GM21528 (cell line): ENCODE results near the gene RAB5IF.
A peak's percentile ranks its signal among the peaks of the same experiment; 100 is the strongest.
"Not testable (repeated sequence)": the region's sequence is repeated elsewhere in the genome, so short reads cannot be mapped to it uniquely, and the experiment has no call there.

Experiments
- ATAC-seq: cut with Tn5 transposase; IDR thresholded peaks from one replicate; pipeline ENCODE4 v1.9.1; 2021; ENCODE audit warnings: mild to moderate bottlenecking, moderate library complexity; ENCODE audit not compliant: unreplicated experiment, low FRiP score

The RAB5IF gene, protein sequence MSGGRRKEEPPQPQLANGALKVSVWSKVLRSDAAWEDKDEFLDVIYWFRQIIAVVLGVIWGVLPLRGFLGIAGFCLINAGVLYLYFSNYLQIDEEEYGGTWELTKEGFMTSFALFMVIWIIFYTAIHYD

DNA sequence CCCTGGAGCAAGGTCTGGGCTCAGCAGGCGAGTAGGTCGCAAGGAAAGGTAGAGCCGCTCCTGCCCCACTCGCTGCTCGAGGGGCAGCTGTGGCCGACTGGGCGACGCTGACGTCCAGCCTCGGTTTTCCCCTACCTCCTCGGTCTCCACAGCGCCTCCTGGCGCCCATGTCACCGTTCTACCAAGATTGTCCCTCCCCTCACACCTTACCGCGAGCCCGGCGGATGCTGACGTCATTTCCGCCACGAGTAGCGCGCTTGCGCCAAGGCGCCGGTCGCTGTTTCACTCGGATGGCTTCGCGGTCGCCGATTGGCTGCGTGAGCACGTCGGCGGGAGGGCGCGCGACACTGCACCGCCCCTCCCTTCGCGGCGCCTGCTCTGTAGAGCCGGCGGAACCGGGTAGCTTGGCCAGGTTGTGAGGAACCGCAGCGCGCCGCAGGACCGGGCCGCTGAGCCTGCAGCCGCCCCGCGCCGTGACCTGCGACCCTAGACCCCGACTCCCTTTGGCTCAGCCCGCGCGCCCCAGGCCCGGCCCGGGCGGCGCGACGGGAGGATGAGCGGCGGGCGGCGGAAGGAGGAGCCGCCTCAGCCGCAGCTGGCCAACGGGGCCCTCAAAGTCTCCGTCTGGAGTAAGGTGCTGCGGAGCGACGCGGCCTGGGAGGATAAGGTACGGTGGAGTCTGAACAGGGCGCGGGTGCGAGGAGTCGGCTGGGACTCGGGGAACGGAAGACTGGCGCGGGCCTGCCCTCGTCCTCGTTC, at the start of gene RAB5IF:
Gene RAB5IF, plus strand, starts transcription at position 381 of the 759 bp plus-strand sequence. Its CDS starts 173 bp downstream, at position 554.
- ATAC-seq, result peak; percentile 85

DNA sequence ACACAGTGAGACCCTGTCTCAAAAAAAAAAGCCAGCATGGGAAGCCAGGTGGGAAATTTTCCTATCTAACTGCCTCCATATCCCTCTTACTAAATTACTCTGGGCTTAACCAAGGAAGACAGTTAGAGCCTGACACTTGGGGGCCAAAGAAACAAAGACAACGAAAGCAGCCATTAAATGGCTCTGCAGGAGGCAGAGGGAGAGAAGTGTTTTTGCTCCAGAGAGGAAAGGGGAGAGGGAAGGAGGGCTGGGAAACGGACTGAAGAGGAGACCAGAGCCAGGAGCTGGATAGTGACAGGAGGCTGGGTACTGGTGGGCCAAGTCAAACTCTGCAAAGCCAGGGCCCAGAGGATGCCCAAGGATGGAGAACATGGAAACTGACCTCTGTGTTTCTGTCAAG, 42.9 kb upstream of the RAB5IF start:
- ATAC-seq, result no peak

DNA sequence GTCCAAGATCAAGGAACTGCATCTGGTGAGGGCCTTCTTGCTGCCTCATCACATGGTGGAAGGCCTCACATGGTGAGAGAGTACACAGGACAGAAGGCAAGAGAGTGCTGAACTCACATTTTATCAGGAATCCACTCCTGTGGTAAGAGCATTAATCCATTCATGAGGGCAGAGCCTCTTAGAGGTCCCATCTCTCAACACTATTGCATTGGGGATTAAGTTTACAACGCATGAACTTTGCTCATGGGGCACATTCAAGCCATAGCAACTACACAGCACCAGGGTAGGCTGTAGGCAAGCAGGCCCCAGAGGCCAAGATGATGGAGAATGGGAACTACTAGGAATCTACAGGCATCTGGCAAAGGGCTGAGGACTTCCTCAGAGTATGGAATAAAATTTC, 42.2 kb upstream of the RAB5IF start:
- no peak for ATAC-seq

DNA sequence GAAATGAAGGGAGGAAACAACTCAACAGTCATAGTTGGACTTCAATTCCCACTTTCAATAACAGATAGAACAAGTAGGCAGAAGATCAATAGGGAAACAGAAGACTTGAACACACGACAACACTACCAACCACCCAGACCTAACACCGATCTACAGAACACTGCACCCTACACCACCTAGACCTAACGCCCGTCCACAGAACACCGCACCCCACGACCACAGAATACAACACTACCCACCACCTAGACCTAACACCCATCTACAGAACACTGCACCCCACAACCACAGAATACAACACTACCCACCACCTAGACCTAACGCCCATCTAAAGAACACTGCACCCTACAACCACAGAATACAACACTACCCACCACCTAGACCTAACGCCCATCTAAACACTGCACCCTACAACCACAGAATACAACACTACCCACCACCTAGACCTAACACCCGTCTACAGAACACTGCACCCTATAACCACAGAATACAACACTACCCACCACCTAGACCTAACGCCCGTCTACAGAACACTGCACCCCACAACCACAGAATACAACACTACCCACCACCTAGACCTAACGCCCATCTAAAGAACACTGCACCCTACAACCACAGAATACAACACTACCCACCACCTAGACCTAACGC, 41.4 kb upstream of the RAB5IF start:
- not testable (repeated sequence) for ATAC-seq

DNA sequence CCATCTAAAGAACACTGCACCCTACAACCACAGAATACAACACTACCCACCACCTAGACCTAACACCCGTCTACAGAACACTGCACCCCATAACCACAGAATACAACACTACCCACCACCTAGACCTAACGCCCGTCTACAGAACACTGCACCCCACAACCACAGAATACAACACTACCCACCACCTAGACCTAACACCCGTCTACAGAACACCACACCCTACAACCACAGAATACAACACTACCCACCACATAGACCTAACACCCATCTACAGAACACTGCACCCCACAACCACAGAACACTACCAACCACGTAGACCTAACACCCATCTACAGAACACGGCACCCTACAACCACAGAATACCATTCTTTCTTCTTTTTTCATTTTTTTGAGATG, 40.9 kb upstream of the RAB5IF start:
- ATAC-seq, result not testable (repeated sequence)

DNA sequence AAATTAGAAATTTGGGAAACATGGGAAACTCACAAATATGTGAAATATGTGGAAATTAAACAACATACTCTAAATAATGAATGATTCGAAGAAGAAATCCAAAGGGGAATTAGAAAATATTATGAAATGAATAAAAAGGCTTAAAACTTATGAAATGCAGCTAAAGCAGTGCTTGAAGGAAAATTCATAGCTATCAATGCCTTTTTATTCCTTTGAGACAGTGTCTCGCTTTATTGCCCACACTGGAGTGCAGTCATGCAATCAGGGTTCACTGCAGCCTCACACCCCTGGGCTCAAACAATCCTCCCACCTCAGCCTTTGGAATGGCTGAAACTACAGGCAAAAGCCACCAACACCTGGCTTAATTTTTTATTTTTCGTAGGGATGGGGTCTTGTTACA, 40.1 kb upstream of the RAB5IF start:
- no peak for ATAC-seq

DNA sequence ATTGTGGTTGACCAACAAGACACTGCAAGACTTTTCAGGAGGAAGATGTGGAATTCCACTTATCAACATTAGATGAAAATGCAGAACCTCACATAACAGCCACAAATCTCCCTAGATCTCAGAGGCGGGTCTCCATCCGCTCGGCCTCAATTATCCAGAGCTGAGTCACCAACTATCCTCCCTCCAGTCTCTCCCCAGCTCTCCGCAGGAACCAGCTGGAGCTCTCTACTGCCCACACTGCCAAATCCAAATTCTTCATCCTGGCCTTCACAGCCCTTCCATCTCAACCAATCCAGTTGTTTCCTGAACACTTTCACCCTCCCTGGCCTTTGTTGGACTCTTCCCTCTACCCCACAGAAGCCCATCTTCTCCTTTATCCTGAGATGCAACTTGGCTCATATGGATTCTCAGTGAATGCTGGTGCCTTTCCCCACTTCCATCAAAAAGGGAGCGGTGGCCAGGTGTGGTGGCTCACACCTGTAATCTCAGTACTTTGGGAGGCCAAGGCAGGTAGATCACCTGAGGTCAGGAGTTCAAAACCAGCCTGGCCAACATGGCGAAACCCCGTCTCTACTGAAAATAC, 35.6 kb upstream of the RAB5IF start:
- no peak for ATAC-seq

DNA sequence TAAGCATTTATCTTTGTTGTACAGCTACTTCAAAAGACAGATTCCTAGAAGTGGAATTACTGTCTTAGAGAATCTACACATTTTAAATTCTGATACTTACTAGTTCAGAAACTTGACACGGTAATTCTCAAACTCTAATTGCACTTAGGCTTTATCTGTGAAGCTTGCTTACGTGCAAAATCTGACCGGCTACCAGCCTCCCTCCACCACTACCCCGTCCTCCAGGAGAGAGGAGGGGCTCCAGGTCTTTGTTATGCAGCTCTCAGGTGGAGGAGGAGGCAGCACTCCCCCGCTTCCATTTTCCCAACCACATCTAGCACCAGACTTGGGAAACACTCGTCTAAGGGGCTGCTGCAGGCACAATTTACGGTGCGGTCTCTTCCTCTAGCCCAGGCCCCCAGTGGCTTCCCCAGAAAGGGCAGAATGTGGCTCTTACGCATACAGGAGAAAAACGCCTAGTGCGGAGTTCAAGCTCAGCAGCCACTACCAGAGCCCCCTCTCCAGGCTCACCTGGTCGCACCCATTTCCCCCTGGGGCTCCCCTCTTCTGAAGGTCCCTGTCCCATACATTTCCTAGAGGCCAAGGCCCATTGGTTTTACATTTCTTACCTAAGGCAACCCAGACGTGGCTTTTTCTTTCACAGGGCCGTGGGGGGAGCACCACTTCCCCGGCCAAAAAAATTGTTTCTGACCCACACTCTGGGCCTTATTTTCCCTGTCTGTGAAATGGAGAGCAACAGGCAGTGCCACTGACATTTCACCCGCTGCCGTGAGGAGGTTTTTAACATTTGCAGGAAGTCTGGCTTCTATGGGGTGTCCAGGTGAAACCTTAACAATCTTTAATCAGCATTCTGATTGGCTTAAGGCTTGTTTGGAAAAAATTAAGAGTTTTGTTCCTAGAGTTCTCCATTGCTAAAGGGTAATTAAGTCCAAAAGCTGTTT, 33.7 kb upstream of the RAB5IF start:
- no peak for ATAC-seq

DNA sequence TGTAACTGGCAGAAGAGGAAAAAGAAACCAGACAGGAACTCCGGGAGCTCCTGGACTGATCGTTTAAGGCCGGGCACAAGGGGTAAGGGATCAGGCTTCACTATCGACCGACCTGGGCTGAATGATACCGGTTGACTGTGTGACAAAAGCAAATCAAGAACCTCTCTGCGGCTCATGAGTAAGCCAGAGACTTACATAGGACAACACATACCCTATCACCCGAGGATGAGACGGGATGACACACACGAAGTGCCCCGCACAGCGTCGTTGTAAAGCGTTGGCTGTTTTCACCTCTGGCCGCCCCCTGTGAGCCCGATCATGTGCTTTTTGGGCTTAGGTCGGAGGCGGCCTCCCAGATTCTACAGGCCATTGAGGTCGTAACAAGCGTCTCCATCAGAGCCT, 32.9 kb upstream of the RAB5IF start:
- peak; percentile 10 for ATAC-seq

DNA sequence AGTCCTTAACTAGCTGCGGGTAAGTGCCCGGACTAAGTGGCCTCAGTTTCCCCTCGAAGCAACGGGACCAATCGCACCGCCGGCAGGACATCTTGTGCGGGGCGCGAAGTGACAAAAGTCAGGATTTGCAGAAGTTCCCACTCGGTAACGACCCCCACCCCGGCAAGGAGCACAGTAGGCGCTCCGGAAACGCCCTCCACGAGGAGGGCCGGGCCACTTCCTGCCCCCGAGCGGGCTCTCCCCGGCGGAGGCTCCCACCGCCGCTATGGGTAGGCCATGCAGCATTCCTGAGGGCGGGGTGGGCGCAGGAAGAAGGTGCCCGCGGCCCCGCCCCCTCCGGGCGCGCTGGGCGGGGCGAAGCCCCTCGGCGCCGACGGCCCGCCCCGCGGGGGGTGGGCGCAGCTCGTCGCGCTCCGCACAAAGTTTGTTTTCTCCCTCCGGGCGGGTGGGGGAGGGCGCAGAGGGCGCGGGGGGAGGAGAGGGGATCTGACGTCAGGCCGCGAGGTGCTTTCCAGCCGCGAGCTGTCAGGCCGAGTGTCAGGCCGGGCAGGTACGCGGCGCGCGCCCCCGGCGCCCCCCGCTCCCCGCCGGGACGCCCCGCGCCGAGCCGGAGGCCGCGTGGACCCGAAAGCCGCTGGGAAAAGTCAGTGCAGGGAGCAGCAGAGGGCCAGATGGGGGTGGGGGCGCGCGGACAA, 32.3 kb upstream of the RAB5IF start, which contains the start of gene TGIF2:
Gene TGIF2, plus strand, starts transcription at position 495 of the 695 bp plus-strand sequence. CDS start 5,178 bp downstream, outside the sequence.
- ATAC-seq, result peak; percentile 65

DNA sequence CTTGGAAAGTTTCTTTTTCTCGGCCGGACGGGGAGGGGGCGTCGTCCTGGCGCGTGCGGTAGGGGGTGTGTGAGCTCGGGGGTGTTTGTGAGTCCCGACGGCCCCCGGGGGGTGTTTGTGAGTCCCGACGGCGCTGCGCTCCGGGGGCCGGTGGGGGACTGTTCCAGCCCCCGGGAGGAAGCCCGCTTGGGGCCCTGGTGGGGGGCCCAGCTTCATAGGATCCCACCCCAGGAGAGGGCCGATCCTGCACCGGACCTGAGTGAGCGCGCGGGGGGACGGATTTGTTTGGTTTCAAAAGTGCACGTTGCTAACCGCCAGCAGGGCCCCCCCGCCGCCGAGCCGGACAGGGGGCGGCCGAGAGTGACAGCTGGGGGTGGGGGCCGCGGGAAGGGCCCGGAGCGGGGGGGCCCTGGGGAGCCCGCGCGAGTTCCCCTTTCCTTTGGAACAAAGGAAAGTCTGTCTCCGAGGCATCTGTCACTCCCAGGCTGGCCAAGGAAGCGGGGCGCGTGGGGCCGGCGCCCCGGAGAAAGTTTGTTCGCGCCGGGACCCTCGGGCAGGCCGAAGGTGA, 31.7 kb upstream of the RAB5IF start:
- no peak for ATAC-seq

DNA sequence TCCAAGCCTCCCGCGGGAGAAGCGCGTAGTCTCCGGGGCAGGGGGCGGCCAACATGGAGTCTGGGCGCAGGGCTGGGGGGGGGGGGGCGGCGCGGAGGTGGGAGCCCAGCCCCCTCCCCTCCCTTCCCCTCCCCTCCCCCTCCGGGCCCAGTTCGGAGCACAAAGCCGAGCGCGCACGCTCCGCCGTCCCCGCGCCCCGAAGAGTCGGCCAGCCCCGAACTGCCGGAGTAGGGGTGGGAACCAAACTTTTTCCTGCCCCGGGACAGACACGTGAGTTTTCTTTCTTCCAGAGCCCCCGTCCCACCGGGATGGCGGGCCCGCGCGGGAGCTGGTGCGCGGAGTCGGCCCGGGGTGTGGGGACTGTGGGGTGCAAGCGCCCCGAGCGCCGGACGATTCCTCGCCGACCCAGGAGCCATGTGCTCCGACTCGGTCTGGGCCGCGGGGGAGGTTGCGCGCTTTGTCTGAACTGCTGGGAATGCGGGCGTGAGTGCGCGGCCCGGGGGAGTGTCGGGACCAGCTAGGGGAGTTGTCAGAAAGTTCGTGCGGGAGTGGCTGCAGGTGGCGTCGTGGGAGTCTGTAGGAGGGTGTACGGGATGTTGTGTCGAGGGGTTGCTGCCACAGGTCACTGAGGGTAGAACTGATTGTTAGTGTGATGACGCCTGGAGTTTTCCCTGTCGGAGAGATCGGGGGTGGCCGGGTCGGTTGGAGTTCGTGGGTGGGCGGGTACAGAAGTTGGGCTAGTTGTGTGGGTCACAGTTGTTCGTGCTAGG, 31.0 kb upstream of the RAB5IF start:
- ATAC-seq, result no peak

DNA sequence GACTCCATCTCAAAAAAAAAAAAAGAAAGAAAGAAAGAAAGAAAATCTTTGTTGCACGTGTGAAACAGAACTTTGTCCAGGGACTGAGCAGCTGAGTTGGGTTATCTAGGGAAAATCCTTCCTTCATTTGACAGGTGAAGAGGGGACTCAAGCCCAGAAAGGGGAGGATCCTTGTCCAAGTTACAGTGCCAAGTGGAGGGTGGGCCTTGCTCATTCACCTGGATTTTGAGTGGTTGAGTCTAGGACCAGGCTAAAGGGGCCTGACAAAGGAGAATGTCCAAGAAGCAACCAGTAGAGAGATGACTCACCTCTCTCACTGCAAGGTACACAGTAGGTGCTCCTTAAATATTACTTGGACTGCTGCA, 29.5 kb upstream of the RAB5IF start:
- no peak for ATAC-seq

DNA sequence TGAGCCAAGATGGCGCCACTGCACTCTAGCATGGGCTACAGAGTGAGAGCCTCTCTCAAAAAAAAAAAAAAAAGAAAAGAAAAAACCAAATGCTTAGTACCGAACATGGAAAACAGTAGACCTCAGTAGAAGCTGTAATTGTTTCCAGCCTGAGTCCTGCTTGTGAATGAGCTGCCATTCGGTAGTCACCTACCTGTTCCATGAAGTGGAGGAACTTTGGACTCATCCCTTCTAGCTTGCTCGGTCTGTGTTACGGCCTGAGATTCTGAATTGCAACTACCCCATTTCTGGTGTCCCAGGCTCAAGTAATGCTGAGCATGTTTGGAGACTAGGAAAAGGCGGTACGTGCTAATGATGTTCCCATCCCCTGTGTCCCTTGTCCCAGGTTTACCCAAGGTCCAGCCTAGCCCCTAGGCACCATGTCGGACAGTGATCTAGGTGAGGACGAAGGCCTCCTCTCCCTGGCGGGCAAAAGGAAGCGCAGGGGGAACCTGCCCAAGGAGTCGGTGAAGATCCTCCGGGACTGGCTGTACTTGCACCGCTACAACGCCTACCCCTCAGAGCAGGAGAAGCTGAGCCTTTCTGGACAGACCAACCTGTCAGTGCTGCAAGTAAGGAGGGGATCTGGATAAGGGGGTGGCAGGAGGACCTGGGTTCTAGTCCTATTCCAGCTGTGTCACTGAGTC, 27.1 kb upstream of the RAB5IF start:
- no peak for ATAC-seq

DNA sequence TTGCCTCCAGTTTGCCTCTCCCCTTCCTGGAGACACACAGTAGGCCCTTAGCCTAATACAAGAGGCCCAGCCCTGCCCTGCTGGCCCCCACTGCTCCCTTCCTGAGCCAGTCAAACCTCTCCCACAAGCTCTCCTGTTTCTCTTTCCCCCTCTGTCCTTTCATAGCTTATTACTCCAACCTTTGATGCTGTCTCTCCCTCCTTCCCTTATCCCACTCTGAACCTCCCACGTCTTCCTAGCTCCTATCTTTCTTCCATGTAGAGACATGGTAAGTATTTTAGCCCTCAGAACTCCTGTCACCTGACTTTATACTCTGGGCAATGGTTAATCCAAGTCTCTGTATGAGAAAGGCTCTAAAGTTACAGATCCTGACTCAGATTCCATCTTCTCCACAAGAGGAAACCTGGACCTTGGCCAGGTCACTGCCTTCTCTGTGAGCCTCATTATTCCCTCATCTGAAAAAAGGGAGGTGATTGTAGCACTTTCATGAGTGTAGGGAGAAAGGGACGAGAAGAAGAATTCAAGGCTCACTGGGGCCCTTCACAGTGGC, 25.5 kb upstream of the RAB5IF start:
- no peak for ATAC-seq

DNA sequence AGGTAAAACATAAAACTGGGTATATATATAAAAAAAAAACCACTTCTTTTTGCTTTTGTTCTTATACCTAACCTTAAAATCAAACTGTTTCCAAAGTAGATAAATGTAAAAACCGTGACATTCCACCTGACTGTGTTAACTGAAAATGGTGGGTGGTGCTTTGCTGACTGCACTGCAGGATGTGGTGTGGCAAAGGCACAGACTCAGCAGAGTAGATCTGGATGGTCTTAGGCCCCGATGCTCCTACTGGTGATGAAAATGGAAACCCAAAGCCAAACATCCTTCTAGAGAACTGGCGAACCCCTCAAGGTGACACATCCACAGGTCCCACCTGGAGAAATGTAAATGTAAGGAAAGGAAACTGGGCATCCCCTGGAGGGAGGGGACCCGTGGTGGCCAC, 23.3 kb upstream of the RAB5IF start:
- no peak for ATAC-seq

DNA sequence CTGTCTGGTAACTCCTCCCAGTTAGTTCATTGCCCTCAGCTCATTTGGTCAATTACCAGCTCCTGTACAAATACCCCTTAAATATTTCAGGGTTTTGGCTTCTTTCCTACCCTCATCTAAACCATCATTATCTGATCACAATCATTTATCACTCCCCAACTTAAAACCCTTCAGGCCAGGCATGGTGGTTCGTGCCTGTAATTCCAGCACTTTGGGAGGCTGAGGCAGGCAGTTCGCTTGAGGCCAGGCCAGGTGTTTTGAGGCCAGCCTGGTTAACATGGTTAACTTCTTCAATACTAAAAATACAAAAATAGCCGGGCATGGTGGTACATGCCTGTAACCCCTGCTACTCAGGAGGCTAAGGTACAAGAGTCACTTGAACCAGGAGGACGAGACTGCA, 22.8 kb upstream of the RAB5IF start:
- ATAC-seq, result no peak

DNA sequence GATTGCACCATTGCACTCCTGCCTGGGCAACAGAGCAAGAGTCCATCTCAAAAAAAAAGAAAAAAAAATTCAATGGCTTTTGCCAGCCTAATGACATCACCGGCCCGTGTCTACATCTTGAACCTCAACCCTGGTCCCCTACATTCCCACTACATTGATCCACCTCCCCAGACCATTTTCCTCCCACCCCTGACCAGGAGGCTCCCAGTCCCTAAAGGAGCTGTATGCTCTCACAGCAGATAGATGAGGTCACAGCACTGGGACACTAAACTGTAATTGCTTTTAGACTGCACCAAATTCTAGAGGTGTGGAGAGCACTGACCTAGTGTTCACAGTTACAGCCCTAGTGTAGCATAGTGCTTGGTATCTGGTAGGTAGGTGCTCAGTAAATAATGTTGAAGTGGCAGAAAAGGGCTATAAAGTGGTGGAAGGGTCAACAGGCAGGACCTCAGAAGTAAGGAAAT, 21.5 kb upstream of the RAB5IF start:
- no peak for ATAC-seq
